ENCODE measurements around the gene RBMS3. TPM values are rescaled to one million over a fixed set of nuclear protein-coding genes. Genes with fewer than 3 reads are reported as not detected.

The RBMS3 gene
- total RNA-seq, 1 donor from 2014 or later = 33.0 TPM

DNA sequence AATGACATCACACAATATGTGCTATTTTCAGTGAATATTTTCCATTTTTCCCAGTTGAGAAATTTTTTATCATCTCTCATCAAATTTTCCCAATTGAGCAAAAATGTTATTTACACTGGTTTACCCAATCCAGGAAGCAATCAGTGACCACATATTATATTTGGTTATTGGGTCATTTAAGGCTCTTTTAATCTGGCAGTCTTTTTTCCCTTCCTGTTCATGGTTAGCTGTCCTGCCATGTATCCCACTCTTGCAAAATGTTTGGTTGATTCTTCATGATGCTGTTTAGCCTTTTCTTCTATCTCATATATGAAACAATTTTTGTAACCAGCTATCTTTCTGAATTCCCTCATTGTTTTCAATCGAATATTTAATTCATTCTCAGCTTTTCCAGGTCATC lies 626.0 kb downstream of the RBMS3 start:
- Histone ChIP-seq H3K79me2 (ENCODE audit: insufficient read depth, low read length) (no peaks in the 10 kb centered on the region), H3K4me3 (ENCODE audit: insufficient read depth, low read depth, low read length) (no peak overlapping the region), H4K20me1 (ENCODE audit: insufficient read depth, low read length) (no peaks in the 10 kb centered on the region), H3K4me2 (ENCODE audit: low read length) (no peak overlapping the region), H3K9ac (ENCODE audit: low read length) (no peak overlapping the region), H3K27ac (ENCODE audit: low read depth, low read length) (no peak overlapping the region), H3K36me3 (ENCODE audit: insufficient read depth, low read length) (no peaks in the 10 kb centered on the region), H3K9me3 (ENCODE audit: insufficient read depth, low read depth, low read length) (no peaks in the 10 kb centered on the region), H3K27me3 (ENCODE audit: insufficient read depth, low read length) (no peaks in the 10 kb centered on the region), H2AFZ (ENCODE audit: low read depth, low read length) (no peak overlapping the region), H3K4me1 (ENCODE audit: insufficient read depth, low read length) (no peaks in the 10 kb centered on the region)
- DNase-seq (ENCODE audit: low read depth) = no peak
- Mint-ChIP-seq H3K27me3 (ENCODE audit: low read depth, unreplicated experiment) (no peaks in the 10 kb centered on the region), H3K36me3 (ENCODE audit: low read depth, unreplicated experiment) (no peaks in the 10 kb centered on the region), H3K4me3 (ENCODE audit: unreplicated experiment) (no peak overlapping the region), H3K9me3 (ENCODE audit: unreplicated experiment) (no peaks in the 10 kb centered on the region), H3K4me1 (ENCODE audit: low read depth, unreplicated experiment) (peaks cover 3% of the 10 kb centered on the region), H3K27ac (ENCODE audit: unreplicated experiment) (no peak overlapping the region)
- TF ChIP-seq, protein P1, sequence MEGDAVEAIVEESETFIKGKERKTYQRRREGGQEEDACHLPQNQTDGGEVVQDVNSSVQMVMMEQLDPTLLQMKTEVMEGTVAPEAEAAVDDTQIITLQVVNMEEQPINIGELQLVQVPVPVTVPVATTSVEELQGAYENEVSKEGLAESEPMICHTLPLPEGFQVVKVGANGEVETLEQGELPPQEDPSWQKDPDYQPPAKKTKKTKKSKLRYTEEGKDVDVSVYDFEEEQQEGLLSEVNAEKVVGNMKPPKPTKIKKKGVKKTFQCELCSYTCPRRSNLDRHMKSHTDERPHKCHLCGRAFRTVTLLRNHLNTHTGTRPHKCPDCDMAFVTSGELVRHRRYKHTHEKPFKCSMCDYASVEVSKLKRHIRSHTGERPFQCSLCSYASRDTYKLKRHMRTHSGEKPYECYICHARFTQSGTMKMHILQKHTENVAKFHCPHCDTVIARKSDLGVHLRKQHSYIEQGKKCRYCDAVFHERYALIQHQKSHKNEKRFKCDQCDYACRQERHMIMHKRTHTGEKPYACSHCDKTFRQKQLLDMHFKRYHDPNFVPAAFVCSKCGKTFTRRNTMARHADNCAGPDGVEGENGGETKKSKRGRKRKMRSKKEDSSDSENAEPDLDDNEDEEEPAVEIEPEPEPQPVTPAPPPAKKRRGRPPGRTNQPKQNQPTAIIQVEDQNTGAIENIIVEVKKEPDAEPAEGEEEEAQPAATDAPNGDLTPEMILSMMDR (IDR thresholded peaks at IDR 0.05; ENCODE audit: insufficient read depth, low read depth, low read length) = no peak
- TF ChIP-seq EZH2 (IDR thresholded peaks at IDR 0.05; ENCODE audit: insufficient read depth, low read length) = no peak
- no peak for FAIRE-seq

DNA sequence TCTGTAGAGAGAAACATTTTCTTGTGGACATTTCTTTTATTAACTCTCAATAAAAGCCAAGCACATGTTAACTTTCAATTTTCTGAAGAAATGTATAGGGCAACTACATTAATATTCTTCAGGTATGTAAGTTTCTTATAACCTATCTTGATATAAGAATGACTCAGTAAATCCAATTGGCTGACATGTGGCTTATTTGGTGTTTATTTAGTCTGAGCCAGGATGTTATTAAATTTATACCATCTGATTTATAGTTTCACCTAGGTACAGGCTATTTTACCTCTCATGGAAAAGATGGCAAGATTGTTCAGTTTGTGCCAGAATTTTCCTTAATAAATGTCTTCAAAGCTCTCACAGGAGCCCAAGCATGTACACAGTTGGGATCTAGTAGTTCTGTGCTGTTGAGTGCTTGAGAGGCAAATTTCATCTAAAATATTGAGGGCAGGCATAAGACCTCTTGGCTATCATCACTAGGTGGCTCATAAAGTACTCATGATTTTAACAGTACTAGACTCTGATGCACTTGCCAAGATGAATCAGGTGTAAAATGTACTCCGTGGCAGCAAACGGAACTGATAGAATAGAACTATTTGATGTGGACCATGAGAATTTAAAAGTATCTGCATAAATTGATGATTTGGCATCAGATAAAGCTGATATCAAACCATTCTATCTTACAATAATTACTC lies 631.9 kb downstream of the RBMS3 start:
- no peaks in the 10 kb centered on the region for H3K27me3 Mint-ChIP-seq (ENCODE audit: low read depth, unreplicated experiment)
- Histone ChIP-seq H4K20me1 (ENCODE audit: insufficient read depth, low read length) (no peaks in the 10 kb centered on the region), H3K27me3 (ENCODE audit: insufficient read depth, low read length) (no peaks in the 10 kb centered on the region), H3K4me2 (ENCODE audit: low read length) (no peak overlapping the region), H3K4me1 (ENCODE audit: insufficient read depth, low read length) (no peaks in the 10 kb centered on the region), H3K36me3 (ENCODE audit: insufficient read depth, low read length) (no peaks in the 10 kb centered on the region), H3K4me3 (ENCODE audit: insufficient read depth, low read depth, low read length) (no peak overlapping the region), H3K79me2 (ENCODE audit: insufficient read depth, low read length) (no peaks in the 10 kb centered on the region), H3K9ac (ENCODE audit: low read length) (no peak overlapping the region), H3K27ac (ENCODE audit: low read depth, low read length) (no peak overlapping the region), H2AFZ (ENCODE audit: low read depth, low read length) (no peak overlapping the region), H3K9me3 (ENCODE audit: insufficient read depth, low read depth, low read length) (no peaks in the 10 kb centered on the region)
- TF ChIP-seq EZH2 (IDR thresholded peaks at IDR 0.05; ENCODE audit: insufficient read depth, low read length) = no peak
- TF ChIP-seq, protein P1 (IDR thresholded peaks at IDR 0.05; ENCODE audit: insufficient read depth, low read depth, low read length) = no peak
- DNase-seq (ENCODE audit: low read depth) (no peak), FAIRE-seq (no peak)
- H3K4me3 Mint-ChIP-seq (ENCODE audit: unreplicated experiment) = no peak overlapping the region
- peaks cover 21% of the 10 kb centered on the region for H3K4me1 Mint-ChIP-seq (ENCODE audit: low read depth, unreplicated experiment)
- H3K36me3 Mint-ChIP-seq (ENCODE audit: low read depth, unreplicated experiment) = no peaks in the 10 kb centered on the region
- no peaks in the 10 kb centered on the region for H3K9me3 Mint-ChIP-seq (ENCODE audit: unreplicated experiment)
- no peak overlapping the region for H3K27ac Mint-ChIP-seq (ENCODE audit: unreplicated experiment)

DNA sequence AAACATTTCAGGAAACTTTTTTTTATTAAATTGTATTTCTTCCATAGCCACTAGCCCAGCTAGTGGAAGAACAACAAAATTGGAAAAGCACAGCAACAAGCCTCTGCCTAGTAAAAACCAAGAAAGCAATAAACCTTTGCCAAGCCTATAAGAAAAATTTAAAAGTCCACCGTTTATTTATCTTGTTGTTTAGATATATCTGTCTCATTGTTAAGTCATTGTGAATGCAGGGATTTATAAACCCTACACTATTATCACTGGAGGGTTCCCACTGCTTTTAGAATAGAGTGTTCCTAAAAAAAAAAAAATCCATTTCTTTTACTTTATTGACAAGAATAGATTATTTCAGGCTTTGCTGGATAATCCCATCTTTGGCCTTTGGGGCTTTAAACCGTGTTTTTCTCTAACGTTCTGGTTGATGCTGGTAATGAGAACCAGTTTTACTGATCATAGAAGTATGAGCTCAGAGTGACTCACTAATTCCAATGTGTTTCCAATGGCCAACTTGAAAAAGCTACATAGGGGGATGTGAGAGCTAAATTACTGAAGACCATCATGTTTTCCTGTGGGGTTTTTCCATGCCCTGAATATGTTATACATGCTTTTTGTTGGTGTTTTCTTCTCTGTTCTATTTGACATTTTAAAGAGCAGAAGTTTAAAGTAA lies 634.1 kb downstream of the RBMS3 start:
- no peak overlapping the region for H3K4me3 Mint-ChIP-seq (ENCODE audit: unreplicated experiment)
- Histone ChIP-seq H3K9me3 (ENCODE audit: insufficient read depth, low read depth, low read length) (no peaks in the 10 kb centered on the region), H3K27ac (ENCODE audit: low read depth, low read length) (no peak overlapping the region), H3K4me1 (ENCODE audit: insufficient read depth, low read length) (no peaks in the 10 kb centered on the region), H3K79me2 (ENCODE audit: insufficient read depth, low read length) (no peaks in the 10 kb centered on the region), H3K4me2 (ENCODE audit: low read length) (peak overlapping the region; percentile 34), H3K27me3 (ENCODE audit: insufficient read depth, low read length) (no peaks in the 10 kb centered on the region), H3K4me3 (ENCODE audit: insufficient read depth, low read depth, low read length) (no peak overlapping the region), H2AFZ (ENCODE audit: low read depth, low read length) (no peak overlapping the region), H4K20me1 (ENCODE audit: insufficient read depth, low read length) (no peaks in the 10 kb centered on the region), H3K9ac (ENCODE audit: low read length) (no peak overlapping the region), H3K36me3 (ENCODE audit: insufficient read depth, low read length) (no peaks in the 10 kb centered on the region)
- H3K4me1 Mint-ChIP-seq (ENCODE audit: low read depth, unreplicated experiment) = peaks cover 27% of the 10 kb centered on the region
- H3K27me3 Mint-ChIP-seq (ENCODE audit: low read depth, unreplicated experiment) = no peaks in the 10 kb centered on the region
- TF ChIP-seq EZH2 (IDR thresholded peaks at IDR 0.05; ENCODE audit: insufficient read depth, low read length) = no peak
- TF ChIP-seq, protein P1 (IDR thresholded peaks at IDR 0.05; ENCODE audit: insufficient read depth, low read depth, low read length) = no peak
- DNase-seq (ENCODE audit: low read depth) = peak; percentile 75
- no peaks in the 10 kb centered on the region for H3K9me3 Mint-ChIP-seq (ENCODE audit: unreplicated experiment)
- no peaks in the 10 kb centered on the region for H3K36me3 Mint-ChIP-seq (ENCODE audit: low read depth, unreplicated experiment)
- no peak for FAIRE-seq
- H3K27ac Mint-ChIP-seq (ENCODE audit: unreplicated experiment) = peak overlapping the region; percentile 81
